HG03521 (cell line): ENCODE results near the gene MAGI2.
"Not testable (repeated sequence)": the region's sequence is repeated elsewhere in the genome, so short reads cannot be mapped to it uniquely, and the experiment has no call there.

Source experiments
- ATAC-seq: cut with Tn5 transposase; IDR thresholded peaks from one replicate; pipeline ENCODE4 v1.9.1; 2021; ENCODE audit warnings: mild to moderate bottlenecking, moderate library complexity; ENCODE audit not compliant: unreplicated experiment

The MAGI2 gene

DNA sequence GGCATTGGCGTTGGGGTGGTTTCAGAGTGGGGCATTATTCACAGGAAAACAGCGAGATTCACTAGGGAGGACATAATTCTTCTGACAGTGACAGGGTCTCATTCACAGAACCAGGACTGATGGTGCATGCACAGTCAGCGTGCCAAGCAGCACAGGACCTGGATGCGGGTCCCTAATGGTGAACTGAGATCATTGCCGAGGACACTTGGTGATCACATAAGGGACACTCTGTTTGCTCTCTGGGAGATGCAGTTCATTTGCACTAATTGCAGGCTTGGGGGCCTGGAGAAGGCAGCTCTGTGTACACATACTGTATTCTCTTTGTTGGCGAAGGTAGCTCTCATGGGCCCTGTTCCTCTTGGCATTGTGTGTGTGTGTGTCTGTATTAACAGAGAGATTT is 938.8 kb downstream of the MAGI2 start:
- ATAC-seq = no peak

DNA sequence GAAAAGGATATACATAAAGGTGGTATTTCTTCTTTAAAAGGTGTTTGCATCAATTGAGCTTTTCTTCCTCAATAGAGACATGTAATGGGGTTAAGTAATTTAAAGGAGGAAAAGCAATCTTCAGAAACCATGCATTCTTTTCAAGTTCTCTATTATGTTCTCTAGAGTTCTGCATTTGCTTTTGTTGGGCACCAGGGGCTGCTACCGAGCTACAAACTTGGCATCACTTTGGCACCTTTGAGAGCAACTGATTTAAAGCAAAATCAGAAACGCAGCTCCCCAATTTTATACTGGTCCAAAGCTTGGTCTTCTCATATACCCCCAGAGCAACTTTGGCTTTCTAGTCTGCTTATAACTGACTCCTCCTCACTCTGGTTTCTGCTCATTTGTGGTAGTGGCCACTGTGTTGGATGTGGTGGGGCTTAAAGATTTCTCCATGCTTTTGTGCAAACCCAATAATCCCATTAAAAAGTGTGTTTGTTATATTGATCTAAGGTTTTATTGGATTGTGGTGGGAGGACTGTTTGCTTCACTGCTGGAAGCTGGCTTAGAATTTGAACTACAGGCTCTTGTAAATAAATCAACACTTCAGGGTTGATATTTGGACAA is 942.8 kb downstream of the MAGI2 start:
- peak; percentile 71 for ATAC-seq

DNA sequence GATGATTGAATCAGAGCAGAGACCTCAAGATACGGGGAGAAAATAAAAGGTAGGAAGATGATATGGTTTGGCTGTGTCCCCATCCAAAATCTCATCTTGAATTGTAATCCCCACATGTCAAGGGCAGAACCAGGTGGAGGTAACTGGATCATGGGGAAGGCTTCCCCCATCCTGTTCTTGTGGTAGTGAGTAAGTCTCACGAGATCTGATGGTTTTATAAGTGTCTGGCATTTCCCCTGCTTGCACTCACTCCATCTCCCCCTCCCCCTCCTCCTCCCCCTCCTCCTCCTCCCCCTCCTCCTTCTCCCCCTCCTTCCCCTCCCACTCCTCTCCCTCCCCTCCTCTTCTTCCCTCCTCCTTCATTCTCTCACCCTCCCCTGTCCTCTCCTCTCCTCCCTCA is 950.2 kb downstream of the MAGI2 start:
- not testable (repeated sequence) for ATAC-seq

DNA sequence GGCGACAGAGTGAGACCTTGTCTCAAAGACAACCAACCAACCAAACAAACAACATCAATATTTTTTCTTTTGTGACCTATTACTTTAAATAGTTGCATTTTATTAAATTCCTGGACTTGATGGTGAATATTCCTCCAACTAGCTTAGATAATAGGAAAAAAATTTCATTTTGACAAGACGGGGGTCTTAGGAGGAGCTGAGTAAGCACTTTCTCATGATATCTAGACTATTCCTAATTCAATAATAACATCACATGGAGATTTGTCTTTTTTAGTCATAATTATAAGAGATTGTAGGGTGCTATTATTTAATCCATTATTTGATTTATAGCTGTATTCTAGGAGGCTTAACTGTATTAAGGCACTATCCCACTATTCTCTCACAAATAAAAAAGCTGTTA is 952.4 kb downstream of the MAGI2 start:
- ATAC-seq = no peak

DNA sequence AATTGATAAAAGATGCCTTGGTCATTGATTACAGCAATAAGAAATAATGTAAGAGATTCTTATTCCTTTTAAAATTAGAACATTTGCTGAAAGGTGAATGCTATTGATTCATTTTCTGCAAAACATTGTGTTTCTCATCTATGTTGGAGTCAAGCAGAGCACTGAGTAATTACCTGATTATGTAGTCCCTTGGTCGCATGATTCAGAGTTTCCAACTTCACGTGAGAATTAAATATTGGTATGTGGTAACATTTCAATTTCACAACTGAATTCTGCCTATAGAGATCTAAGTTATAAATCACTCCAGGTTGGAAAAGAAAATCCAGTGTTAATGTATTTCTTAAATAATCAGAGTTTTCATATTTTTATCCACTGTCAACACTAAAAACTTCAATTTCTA is 953.5 kb downstream of the MAGI2 start:
- ATAC-seq = no peak

DNA sequence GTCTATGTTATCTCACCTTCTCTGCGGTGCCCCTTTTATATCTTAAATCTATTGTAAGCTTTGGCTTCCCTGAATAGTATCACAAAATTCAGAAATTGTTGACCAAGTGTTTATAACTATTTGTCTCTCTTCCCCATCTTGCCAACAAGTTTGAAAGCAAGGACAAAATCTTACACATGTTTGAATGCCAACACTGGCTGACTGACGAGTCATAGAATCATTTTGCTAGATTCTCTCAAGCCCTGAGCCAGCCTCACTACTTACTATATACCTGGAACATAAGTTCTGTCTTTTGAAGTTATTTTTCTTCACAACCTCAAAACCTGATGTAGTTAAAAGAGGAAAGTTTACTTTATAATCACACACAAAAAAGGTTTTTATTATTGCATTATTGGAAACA is 954.2 kb downstream of the MAGI2 start:
- ATAC-seq = no peak

DNA sequence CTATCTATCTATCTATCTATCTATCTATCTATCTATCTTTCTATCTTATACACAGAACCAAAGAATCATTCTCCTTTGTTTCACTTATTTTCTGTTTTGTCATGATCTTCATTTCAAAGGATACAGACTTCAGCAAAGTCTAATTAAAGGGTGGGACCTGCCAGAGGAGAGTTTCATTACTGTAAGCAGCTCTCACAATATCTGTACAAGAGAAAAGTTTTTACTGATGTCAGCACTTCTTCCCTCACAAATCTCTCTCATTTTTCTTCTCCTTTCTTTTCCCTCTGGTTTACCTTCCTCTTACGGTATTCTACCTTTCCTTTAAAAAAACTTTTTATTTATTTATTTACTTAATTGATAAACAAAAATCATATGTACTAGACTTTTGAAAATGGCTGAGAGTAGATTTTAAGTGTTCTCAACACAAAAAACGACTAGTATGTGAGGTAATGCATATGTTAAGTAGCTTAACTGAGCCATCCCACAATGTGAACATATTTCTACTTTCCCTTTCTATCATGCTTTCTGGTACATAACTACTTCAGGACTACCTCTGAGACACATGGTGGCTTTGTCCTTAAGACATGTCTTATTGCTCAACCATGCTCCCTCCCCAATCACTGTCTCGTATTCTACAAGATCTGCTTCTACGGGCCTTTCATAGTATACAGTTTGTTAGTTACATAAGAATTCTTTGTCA is 955.6 kb downstream of the MAGI2 start:
- ATAC-seq = no peak

DNA sequence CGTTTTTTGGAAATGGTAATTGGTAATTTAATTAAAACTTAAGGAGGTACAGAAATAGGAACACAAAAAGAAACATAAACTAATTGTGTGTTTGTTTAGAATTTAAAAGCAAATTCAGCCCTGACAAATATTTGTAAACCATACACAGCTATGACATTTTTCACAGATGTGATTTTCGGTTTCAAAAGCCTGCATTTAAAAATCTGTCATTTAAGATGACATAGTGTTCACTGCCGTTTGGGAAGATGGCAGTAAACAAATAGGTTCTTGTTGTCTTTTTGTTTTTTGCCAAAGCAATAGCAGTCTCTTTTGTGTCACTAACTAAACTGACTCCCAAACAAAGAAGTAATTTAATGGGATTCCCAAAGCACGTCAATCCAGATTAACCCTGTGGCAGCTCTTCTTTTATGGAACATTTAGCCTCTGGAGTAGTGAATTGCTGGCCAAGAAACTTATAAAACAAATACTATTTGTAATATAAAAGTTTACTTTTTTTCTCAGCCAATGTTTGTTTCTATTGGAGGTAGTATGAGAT is 957.3 kb downstream of the MAGI2 start:
- no peak for ATAC-seq

DNA sequence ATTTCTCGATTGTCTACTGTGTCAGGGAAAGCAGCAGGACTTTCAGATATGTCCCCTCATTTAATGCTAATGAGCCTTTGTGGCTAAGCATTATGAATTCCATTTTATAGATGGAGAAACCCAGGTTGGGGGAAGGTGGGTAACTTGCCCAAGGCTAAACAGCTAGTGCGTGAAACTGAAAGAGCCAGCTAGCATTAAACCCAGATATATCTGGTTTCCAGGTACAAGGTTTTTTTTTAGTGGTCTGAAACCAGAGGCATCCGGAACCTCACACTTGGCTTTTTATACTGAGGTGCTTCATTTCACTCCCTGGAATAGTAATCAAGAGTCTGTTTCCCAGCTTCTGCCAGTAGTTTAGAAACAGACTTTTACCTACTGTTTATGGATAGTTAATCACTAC is 960.1 kb downstream of the MAGI2 start:
- no peak for ATAC-seq

DNA sequence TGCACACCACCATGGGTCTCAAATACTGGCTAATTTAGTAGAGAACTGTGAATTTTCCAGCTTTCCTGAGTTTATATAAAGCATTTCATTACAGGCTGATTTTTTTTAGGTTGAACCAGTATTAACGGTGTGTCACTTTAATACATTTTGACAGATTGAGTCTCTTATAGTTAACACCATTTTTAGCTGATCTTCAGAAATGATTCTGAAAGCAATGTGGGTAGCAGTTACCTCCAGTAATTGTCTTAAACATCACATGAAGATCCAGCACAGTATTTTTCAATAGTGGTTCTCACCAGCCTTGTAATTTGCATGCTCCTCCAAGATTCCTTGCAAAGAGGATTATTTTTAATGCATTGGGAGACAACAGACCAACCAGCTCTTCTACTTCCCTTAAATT is 961.3 kb downstream of the MAGI2 start:
- ATAC-seq = no peak

DNA sequence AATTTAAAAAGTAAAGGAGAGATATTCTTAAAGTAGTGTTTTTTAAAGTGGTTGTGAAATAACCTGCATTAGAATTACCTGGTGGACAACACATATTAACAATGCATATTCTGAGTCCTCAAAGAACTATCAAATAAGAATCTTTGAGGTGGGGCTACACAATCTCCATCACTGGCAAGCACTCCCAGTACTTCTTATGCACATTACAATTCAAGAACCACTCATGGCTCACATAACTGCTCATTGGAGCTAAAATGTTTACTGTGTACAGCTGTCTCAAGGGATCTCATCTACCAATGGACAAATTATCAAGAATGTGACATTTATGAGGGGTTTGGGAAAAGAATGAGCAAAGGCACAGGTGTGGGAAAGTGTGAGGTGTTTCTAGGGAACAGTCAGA is 962.9 kb downstream of the MAGI2 start:
- no peak for ATAC-seq

DNA sequence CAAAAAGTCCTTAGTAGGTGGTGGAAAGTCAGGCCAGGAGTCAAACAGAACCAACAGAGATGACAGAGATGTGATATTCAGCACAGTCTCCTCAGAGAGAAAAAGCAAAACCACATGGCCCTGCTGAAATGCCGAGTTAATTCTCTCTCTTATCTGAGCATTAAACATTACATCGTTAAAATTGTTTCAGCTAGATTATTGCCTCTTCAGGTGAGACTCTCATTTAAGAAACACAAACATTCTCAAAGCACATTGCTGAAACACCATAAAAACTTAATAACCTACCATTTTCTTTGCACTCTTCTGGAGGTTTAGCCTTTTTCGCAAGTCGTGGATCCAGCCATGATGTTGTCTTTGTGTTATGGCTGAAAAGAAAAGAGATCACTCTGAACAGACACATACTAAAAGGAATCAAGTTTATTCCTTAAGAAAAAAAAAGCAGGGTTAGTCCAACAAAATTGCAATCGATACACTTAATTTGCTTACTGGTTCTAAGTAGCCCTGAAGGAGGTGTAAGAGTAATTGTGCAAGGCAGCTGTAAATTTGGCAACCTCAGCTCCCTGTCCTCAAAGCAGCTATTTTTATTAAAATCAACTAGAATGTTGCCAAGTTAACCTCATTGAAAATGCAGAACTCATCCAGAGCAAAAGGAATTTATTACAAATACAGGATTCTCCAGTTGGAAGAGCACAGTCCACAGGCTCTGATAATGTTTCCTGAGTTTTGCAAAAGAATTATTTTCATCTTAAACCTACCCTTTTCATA is 963.8 kb downstream of the MAGI2 start:
- ATAC-seq = no peak

DNA sequence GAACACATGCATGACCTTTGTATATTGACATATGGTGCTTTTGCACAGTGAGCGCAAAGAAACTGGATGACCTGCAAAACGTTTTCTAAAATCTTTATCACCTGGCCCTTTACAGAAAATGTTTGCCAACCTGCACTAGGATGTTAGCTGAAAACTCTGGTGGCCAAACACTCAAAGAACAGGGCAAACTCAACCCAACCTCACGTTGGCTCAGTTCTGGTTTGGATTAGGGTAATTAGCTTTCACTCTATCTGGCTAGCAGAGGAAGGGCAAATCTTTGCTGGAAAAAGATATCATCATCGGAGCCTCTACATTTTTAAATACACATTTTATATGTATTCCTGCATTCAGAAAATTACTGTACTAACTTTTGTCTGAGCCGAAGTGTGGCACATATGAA is 966.0 kb downstream of the MAGI2 start:
- no peak for ATAC-seq

DNA sequence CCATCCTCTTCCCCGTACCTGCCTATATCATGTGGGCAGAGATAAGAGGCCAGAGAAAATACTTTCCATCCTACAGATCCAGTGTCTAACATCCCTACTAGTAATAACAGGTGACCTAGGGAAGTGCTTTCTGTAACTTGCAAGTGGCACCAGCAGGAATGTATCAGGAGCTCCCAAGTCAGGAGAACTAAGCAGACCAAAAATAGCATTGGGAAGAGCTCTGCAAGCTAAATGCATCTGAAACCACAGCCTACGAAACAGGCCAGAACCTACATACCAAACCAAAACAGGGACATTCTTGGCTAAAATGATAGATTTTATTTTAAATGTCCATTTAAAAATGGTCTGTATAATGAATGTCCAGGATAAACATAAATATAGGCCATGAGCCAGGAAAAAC is 974.1 kb downstream of the MAGI2 start:
- no peak for ATAC-seq

DNA sequence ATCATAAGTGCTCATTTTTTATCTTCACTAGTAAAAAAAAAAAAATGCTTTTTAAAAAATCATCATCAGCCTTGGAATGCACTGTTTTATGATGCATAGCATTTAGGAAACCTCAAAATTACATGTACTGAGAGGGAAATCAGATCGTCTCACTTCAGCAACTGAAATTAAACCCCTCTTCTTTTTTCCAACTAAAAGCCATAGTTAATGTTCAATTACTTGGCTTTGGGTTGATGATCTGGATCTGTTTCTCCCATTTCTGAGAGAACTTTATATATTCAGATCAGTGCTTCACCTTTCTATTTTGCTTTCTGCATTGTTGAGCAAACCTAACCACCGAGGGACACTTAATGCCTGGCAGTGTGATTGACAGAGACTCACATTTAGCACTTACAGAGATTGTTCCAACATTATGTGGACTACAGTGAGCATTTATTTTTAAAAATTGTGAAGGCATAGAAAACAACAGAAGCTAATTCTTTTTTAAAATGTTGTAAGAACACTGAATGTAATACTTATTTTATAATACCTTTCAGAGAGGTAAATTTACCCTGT is 976.5 kb downstream of the MAGI2 start:
- no peak for ATAC-seq

DNA sequence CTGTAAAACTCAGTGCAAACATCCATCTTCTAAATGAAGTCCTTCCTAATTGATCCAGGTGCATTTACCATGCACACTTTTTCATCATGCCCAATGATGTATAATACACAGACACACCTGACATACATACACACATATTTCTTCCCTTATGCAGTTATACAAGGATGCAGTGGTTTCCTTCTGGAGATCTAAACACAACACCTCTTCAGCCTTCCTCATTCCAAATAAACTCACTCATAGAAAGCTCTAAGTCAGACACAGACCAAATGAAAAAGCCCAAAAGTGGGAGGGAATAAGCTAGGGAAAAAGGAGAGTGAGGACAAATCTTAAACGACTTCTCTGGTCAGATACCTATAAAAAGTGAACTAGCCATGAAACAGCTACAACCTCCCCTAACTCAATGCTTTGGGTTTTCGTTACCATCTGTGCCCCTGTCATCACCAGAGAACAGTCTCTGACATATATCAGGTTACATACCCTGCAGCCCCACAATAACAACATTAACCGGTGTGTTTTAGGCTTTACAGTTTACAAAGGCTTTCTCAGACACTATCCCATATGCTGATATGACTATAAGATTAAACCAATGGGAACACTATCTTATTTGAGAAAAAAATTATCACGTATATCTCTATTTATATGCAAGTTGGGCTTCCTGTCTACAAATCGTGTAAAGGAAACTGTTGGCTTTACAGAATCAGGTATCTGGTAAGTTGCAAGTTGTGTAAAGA is 979.7 kb downstream of the MAGI2 start:
- ATAC-seq = no peak

DNA sequence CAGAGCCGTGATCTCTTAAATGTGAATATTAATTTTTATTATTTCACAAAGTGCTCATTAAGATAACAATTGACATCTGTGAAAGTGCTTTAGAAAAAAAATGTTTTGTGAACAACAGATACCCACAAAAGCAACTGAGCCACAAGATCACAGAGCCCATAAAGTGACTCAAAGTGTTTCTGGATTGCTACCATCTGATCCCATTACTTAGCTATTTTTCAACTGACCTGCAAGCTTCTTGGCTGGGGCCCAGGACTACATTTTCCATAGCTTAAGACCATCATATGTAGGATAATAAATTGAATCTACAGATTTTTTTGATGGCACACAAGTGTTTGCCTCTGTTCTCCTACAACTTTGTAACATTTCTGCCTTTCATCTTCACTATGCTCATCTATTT is 980.4 kb downstream of the MAGI2 start:
- no peak for ATAC-seq

DNA sequence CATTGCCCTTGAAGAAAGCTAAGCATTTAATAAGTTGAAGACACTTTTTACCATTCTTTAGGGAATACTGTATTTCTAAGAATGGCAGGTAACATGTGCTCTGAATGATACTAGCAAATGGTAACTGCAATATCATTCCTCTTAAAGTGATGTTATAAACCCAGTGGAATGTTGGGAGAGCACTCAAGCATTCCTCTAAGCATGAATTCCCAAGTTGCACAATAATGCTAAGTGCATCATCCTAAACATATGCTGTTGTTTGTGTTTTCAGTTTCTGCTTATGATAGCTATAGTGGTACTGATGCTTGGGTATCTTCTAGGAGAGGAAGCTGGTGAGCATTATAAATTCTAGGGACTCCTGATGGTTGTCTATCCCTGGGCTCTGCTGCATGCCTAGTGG is 980.9 kb downstream of the MAGI2 start:
- no peak for ATAC-seq

DNA sequence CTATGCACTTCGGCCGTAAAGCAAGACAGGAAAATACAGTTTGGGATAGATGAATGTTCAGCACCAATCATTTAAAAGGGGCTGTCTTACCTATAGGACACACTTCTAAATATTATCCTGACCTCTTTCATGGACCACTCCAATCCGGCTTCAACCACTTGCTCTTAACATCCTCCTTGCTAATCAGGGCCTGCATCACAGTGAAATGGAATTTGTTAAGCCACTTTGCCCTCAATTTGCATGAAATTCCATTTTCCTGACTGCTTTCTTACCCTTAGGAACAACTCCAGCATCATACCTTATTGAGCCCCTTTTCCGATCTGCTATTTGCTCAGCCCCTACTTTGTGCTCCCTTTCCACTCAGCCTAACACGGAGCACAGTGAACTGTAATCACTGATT is 987.6 kb downstream of the MAGI2 start:
- no peak for ATAC-seq

DNA sequence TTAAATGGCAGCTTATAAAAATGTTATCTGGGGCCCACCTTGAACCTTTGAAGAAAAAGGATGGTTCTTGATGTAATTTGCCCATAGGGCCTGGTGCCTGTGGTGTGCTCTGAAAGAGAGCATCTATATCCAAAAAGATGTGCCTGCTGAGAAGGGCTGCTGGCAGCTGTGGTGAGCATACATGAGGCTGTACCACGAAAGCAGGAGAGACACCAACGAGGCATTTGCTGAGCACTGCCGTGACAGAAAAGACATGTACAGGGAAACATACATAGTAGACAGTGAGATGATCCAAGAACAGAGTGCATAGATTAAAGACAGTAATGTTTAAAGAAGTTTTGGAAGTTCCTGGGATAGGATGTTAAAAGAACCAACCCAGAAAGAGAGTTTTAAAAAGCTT is 990.4 kb downstream of the MAGI2 start:
- no peak for ATAC-seq

DNA sequence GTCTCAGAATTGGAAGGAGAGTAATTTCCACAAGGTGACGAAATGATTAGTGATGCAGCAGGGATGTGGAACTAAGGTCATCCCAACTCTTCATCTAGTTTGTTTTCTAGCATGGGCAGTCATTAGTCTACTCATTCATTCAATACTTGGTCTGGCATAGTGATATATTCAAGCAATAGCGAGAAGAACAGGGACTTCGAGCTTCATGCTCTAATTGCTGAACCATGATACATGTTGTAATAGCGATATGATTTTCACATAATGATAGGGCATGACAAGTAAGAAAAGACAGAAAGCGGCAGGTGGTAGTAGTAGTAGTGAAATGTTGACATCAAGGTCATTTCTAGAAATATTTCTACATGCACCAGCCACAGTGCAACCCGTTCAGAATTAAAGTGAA is 1002.8 kb downstream of the MAGI2 start:
- no peak for ATAC-seq
